GM12865 (cell line): ENCODE measurements around the gene FBXO36.

Experiments used
- DNase-seq: peaks from one replicate; pipeline ENCODE4 v3.0.0; 2010; ENCODE audit warnings: low read depth
- H3K4me3 ChIP-seq: 2 replicates; pipeline ENCODE4 v1.5.1; 2011; ENCODE audit warnings: mild to moderate bottlenecking, low read depth, low read length, control low read depth
- CTCF ChIP-seq: IDR thresholded peaks from 2 replicates; pipeline ENCODE4 v1.5.1; 2011; ENCODE audit warnings: low read length, control low read depth, low read depth, inconsistent platforms; ENCODE audit not compliant: insufficient read depth; ENCODE audit errors: missing control alignments

The FBXO36 gene

GRCh38 chr2:229925201-229925600 is 2.9 kb downstream of the FBXO36 start:
- no peak overlapping the region for H3K4me3 ChIP-seq
- no peak for TF ChIP-seq CTCF
- DNase-seq, result no peak

GRCh38 chr2:229927817-229928321 is 5.6 kb downstream of the FBXO36 start:
- no peak for DNase-seq
- no peak for TF ChIP-seq CTCF

GRCh38 chr2:229930656-229931055 is 8.4 kb downstream of the FBXO36 start:
- DNase-seq, result no peak
- TF ChIP-seq CTCF, result no peak
- H3K4me3 ChIP-seq, result no peak overlapping the region

More at GRCh38 chr2:229927817-229928321, 5.6 kb downstream of the FBXO36 start:
- H3K4me3 ChIP-seq, result no peak overlapping the region

GRCh38 chr2:229931241-229931640 is 8.9 kb downstream of the FBXO36 start:
- TF ChIP-seq CTCF, result no peak
- no peak overlapping the region for H3K4me3 ChIP-seq
- no peak for DNase-seq

GRCh38 chr2:229937537-229937936 is 15.2 kb downstream of the FBXO36 start:
- H3K4me3 ChIP-seq, result no peak overlapping the region
- TF ChIP-seq CTCF, result no peak
- DNase-seq, result no peak

GRCh38 chr2:229942671-229943070 is 20.4 kb downstream of the FBXO36 start:
- TF ChIP-seq CTCF, result no peak
- no peak overlapping the region for H3K4me3 ChIP-seq
- DNase-seq, result no peak

GRCh38 chr2:229943171-229943570 is 20.9 kb downstream of the FBXO36 start:
- DNase-seq, result no peak
- TF ChIP-seq CTCF, result no peak
- H3K4me3 ChIP-seq, result no peak overlapping the region
